Colonic mucosa (tissue), 4 donors: ENCODE data around the gene NTN3. TPM values are rescaled to one million over a fixed set of nuclear protein-coding genes. Genes with fewer than 3 reads are reported as not detected.

Experiments
- DNase-seq: peaks from one replicate; pipeline ENCODE4 v3.0.0-alpha.2; 2020
- H3K27ac ChIP-seq: fragments of 200-600 bp; one replicate; pipeline ENCODE4 v1.8.0; 2021
- H3K27me3 ChIP-seq: fragments of 200-600 bp; one replicate; pipeline ENCODE4 v1.8.0; 2021
- H3K36me3 ChIP-seq: fragments of 200-600 bp; one replicate; pipeline ENCODE4 v1.8.0; 2021
- H3K4me1 ChIP-seq: fragments of 200-600 bp; one replicate; pipeline ENCODE4 v1.8.0; 2021; ENCODE audit warnings: mild to moderate bottlenecking
- H3K4me3 ChIP-seq: fragments of 200-600 bp; one replicate; pipeline ENCODE4 v1.8.0; 2021
- H3K9ac ChIP-seq, 2 donors: one replicate each; pipeline ENCODE4 v1.7.0; 2013; ENCODE audit warnings: control low read depth in 2 of 2, low read depth in 2 of 2, low read length in 2 of 2
- H3K9me3 ChIP-seq: fragments of 200-600 bp; one replicate; pipeline ENCODE4 v1.8.0; 2021
- CTCF ChIP-seq: fragments of 200-600 bp; IDR thresholded peaks from one replicate; pipeline ENCODE4 v1.8.0; 2022; ENCODE audit warnings: antibody characterized with exemption, mild to moderate bottlenecking
- intact Hi-C: fragments of 100-400 bp; cut with DNase I; formaldehyde crosslinking; loops from one replicate; pipeline ENCODE4 v1.14.1; 2022
- total RNA-seq, 2 donors: library from RNA; stranded (reverse); fragmentation: NEBNext Ultra II Directional in 1 of 2; extraction: Animal tissue kit (Norgen Biotek cat#: 25700) in 1 of 2; gene quantifications; one replicate each; pipeline ENCODE4 v1.2.1, GENCODE V29; 2021
- donor health status: healthy.
- donor health status: DM: no; HTN: no; CAD: no.
- donor health status: DM: no; HTN: no; CAD: no.

Gene NTN3
- total RNA-seq, 2 donors from 2014 or later, result not detected

- Histone ChIP-seq H3K9me3 (no peaks in the 10 kb centered on the region), H3K36me3 (no peaks in the 10 kb centered on the region), H3K27ac (peak overlapping the region; percentile 79), H3K9ac (peak overlapping the region; percentile 98 to 99), H3K4me1 (peaks cover 29% of the 10 kb centered on the region), H3K4me3 (peak overlapping the region; percentile 58), H3K27me3 (no peaks in the 10 kb centered on the region)
- DNase-seq, result no peak
- no peak for TF ChIP-seq CTCF
- intact Hi-C loops, result loop anchor here (10.0 kb wide), 1 partner anchor 310 kb away; the partner anchor contains the start of gene MLST8
These were observed 43.5 kb downstream of the NTN3 start for GRCh38 chr16:2514333-2515179.

DNA sequence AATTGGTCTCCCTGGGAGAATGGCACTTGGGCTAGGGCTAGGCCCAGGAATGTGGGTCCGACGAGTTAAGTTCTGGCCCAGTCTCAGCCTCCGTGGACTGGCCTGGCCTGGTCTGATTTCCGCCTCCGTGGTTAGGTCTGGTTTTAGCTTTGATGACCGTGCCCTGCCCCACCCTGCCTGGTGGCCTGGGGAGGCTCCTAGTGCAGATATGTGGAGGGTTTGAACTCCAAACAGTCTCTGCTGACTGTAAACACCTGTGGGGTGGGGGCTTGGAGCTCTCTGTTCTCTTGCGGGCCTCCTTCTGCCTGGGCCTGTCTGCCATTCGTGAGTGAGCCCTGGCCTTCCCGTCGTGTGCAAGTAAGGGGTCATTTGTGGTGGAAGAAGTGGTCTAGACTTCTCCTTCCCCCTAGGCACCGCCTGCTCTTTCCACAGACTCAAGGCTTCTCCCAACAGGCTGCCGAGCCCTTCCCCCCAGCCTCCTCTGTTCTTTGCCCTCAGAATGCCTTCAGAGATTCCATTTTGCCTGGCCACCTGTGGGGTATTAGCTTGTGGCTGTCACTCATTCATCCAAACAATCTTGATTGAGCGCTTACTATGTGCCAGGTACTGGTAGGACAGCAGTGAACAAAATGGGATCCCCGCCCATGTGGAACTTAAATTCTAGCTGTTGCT lies 44.2 kb downstream of the NTN3 start:
- Histone ChIP-seq H3K36me3 (no peaks in the 10 kb centered on the region), H3K27me3 (no peaks in the 10 kb centered on the region), H3K4me1 (peaks cover 31% of the 10 kb centered on the region), H3K27ac (peak overlapping the region; percentile 79), H3K9me3 (no peaks in the 10 kb centered on the region), H3K9ac (peak overlapping the region; percentile 98 to 99), H3K4me3 (peak overlapping the region; percentile 58)
- intact Hi-C loops, result loop anchor here (10.0 kb wide), 1 partner anchor 311 kb away; the partner anchor contains the start of gene MLST8
- DNase-seq, result peak; percentile 72
- TF ChIP-seq CTCF, result no peak

DNA sequence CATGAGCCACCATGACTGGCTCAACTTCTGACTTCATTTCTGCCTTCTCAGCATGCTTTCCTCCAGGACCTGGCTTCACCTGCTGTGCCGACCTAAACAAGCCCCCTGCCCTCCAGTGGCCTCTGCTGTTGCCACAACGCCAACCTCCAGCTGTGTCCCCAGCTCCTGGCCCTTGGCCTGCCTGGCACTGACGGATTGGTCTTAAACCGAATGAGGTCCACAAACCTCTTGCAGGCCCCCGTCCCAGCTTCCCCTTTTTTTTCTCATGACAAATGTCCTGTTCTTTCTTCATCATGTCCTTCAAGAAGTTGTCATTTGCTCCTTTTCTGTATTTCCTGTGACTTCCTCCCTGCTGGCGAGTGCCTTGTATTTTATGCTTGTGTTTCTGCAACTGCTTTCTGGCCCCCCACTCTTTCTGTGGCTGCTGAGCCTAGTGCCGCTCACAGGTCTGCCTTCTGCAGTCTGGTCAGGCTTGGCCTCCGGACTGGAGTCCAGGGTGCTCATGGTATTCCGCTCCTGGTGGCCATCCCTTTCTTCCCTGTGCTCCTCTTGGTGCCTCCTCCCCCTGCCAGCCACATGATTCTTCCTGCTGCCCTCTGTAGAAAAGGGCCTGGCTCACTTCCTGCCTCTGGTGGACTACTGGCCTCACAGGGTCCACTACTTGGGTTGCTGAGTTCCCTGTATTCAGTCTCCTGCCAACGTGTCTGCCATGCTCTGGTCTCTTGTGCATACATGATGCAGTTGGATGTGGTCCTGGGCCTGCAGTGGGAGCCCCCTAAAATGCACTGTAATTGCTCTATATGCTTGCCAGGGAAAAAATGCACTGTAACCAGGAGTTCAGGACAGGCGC lies 45.5 kb downstream of the NTN3 start:
- Histone ChIP-seq H3K4me3 (peak overlapping the region; percentile 58), H3K9me3 (no peaks in the 10 kb centered on the region), H3K36me3 (no peaks in the 10 kb centered on the region), H3K27me3 (no peaks in the 10 kb centered on the region), H3K9ac (peak overlapping the region; percentile 6 to 70), H3K4me1 (peaks cover 31% of the 10 kb centered on the region), H3K27ac (peak overlapping the region; percentile 79)
- DNase-seq, result no peak
- intact Hi-C loops, result loop anchor here (10.0 kb wide), 1 partner anchor 312 kb away; the partner anchor contains the start of gene MLST8
- no peak for TF ChIP-seq CTCF

DNA sequence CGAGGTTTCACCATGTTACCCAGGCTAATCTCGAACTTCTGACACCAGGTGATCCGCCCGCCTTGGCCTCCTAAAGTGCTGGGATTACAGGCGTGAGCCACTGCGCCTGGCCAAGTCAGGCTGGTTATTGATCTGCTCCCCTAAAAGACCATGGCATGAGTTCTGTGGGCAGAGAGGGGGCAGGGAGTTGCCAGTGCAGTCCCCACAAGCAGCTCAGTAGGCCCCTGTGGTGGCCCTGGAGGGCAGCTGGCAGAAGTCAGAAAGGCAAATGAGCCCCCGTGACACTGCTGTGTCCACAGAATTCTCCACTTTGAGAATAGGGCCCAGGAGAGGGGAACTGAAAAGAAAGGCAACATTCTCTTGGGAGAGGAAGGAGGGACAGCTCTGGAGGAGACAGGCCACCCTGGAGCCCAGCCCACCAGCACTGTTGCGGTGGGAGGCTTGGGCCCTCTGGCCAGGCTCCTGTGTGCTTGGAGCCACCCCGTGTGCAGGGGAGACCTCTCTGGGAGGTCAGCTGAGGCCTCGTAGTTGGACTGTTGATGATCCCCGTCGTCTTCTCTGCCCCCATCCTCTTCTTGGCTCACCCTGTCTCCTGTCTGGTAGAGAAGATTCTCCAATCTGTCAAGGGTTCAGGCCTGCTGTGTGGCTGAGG lies 47.0 kb downstream of the NTN3 start:
- Histone ChIP-seq H3K27me3 (no peaks in the 10 kb centered on the region), H3K9me3 (no peaks in the 10 kb centered on the region), H3K4me3 (no peak overlapping the region), H3K36me3 (no peaks in the 10 kb centered on the region), H3K4me1 (peaks cover 31% of the 10 kb centered on the region), H3K9ac (peak overlapping the region; percentile 26 to 58), H3K27ac (peak overlapping the region; percentile 79)
- TF ChIP-seq CTCF, result no peak
- intact Hi-C loops, result loop anchor here (10.0 kb wide), 1 partner anchor 313 kb away; the partner anchor contains the start of gene MLST8
- no peak for DNase-seq
